Fibroblast of skin of scalp (primary cell): Measurements from ENCODE around the gene CELF4.
A peak's percentile ranks its signal among the peaks of the same experiment; 100 is the strongest.

ENCODE experiments used
- DNase-seq: peaks from one replicate; pipeline ENCODE4 v3.0.0-alpha.2; 2013

The CELF4 gene

GRCh38 chr18:37249171-37249886 lies 316.3 kb downstream of the CELF4 start:
- DNase-seq, result no peak

- no peak for DNase-seq
Measured at GRCh38 chr18:37248281-37248680, 317.3 kb downstream of the CELF4 start.

DNA sequence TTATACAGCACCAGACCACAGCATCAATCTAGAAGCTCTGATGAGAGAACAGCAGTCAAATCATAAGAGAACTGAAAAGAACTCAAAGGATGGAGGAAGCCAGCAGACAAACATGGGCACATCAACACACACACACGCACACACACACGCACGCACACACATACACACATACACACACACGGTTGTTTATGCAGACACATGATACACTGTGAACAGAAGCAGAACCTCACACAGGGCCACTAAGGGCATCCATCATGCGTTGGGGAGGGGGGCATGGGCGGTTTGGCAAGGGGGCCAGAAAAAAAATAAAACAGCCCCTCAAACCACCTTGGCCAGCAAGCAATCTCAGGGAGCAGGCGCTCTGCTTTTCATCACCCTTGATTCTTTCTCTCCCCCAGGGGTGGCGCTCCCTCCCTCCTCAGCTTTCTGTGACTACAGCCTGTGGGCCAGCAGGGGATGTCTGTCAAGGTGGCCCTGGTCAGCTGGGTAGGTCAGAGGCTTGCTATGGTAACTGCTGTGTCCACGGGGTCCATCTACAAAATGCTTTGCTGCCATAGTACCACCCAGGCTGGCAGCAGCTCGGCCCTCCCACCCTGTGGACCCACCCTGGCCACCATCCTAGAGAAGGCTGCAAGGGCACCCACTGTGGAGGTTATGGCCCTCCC lies 318.0 kb downstream of the CELF4 start:
- no peak for DNase-seq

DNA sequence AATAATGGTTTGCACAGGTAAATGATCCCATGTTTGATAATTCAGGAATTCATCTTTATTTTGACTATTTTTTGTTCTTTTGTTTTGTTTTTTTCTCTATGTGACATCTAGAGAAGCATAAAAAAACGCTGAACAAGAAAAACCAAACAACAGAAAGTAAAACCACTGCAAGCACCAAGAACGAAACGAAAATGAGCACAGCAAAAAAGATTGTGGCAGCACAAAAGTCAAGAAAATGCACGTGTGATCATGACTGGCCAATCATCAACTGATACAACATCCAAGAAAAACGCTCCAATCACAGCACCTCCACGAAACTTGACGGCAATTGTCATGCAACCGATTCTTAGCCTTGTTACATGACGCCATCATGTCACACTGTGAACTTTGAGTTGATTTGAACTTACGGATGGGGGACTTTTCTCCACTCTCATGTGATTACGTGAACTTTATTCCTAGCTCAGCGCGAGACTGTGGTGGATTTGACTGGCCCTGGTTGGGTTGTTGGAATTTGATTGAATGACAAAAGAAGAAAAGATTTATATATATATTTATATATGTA lies 318.7 kb downstream of the CELF4 start:
- DNase-seq, result no peak

- DNase-seq, result no peak
Measured at GRCh38 chr18:37244618-37245017, 321.0 kb downstream of the CELF4 start.

DNA sequence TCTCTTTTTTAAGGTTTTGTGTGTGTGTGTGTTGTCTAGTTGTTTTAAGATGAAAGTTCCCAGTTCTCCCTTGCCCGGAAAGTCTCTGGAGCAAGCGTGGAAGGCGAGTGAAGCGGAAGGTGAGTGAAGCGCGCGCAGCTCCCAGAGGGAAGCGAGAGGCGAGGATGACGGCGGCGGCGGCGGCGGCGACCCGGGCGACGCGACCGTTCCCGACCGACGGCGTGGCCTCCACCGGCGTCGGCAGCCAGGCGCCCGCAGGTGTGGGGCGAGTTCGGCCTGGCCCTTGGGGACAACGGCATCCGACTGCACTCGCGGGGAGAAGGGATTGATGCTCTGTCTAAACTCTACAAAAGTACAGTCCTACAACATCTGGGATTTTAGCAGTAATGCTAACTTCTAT lies 321.9 kb downstream of the CELF4 start:
- DNase-seq, result no peak

DNA sequence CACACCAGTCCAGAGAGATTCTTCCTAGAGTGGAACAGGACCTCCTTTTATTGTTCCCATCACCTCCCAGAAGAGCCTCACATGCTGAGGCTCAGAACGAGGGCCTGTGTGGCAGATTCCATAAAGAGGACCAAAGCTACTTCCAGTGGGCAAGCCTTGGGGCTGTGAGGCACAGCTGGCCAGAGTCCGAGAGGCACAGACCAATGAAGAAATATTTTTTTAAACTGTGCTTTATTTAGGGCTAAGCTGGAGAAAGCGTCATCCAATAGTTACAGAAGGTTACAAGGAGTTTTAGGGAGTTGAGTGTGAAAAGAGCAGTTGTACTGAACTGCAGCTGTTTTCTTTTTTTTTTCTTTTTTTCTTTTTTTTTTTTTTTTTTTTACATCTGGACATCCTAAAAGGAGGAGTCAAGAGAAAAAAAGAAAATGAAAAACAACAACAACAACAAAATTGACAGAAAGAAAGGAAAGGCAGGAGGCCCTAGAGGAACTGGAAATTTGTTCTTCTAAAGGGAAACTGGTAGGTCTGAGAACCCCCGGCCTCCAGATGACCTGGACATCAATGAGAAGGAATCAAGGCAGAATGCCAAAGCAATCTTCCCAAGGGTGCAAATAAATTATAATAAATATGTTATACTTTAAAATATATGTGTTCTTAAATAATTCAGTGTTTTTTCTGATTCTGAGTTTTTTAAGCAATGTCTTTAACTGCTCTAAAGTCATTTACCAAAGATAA lies 322.6 kb downstream of the CELF4 start:
- DNase-seq, result no peak

DNA sequence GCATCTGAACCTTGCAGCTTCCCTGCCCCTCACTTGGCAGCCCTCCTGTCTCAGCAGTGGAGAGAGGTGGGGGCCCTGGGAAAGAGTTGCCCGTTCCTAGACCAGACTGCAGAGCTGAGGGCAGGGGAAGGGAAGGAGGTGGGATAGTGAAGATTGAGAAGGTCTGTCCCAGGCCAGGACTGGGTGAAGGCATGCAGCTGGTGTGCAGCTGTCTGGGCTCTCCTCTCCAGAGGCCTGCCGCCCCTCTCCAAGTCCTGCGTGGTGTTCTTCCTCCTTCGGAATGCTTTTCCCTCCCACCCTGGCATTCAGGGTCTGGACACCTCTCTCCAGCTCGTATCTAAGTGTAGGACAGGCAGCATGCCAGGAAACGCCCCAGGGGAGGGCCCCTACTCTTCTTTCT lies 323.5 kb downstream of the CELF4 start:
- no peak for DNase-seq

DNA sequence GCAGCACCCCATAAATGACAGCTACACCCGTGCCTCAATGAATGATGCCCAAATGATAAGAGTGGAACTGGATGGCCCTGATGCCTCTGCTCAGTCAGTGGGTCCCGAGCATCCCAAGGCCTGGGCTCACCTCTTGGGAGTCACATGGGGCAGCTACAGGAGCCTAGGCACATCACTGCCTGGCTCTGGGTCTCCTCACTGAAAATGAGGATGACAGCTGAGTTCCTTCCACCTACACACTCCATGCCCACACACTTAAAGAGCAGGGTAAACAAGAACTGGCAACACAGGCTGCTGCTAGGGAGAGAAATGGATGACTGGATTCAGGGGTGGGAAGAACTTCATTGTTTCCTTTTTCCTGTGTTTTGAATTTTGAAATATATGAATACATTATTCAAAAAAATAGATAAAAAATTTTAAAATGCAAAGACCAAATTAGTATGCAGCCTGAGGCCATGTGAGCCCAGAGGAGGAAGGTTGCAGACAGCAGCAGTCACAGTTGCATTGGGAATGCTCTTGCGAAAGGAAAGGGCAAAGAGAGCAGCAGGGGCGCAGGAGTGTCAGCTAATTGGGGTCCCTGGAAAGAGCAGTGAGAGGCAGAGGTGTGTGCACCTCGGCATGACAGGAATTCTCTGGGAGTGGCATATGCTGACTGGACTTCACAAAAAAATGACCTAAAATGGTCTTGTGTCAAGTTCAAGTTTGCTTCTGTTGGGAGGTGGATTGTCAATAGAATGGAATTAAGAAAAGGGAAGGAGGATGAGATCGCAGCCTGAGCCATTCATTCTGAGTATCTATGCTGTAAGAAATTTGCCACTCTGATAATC lies 327.1 kb downstream of the CELF4 start:
- no peak for DNase-seq

GRCh38 chr18:37235583-37235982 lies 330.0 kb downstream of the CELF4 start:
- DNase-seq, result no peak

- DNase-seq, result no peak
Measured at GRCh38 chr18:37231251-37231650, 334.3 kb downstream of the CELF4 start.

- DNase-seq, result peak; percentile 17
Measured at GRCh38 chr18:37230768-37231167, 334.8 kb downstream of the CELF4 start.

- no peak for DNase-seq
Measured at GRCh38 chr18:37225279-37225678, 340.3 kb downstream of the CELF4 start.

GRCh38 chr18:37222999-37223378 lies 342.6 kb downstream of the CELF4 start:
- DNase-seq, result peak; percentile 7

- DNase-seq, result no peak
Measured at GRCh38 chr18:37222354-37222998, 343.1 kb downstream of the CELF4 start.

DNA sequence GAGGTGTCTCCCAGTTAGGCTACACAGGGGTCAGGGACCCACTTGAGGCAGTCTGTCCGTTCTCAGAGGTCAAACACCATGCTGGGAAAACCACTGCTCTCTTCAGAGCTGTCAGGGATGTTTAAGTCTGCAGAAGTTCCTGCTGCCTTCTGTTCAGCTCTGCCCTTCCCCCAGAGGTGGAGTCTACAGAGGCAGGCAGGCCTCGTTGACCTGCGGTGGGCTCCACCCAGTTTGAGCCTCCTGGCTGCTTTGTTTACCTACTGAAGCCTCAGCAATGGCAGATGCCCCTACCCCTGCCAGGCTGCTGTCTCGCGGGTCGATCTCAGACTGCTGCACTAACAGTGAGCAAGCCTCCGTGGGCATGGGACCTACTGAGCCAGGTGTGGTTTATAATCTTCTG lies 346.3 kb downstream of the CELF4 start:
- DNase-seq, result no peak

DNA sequence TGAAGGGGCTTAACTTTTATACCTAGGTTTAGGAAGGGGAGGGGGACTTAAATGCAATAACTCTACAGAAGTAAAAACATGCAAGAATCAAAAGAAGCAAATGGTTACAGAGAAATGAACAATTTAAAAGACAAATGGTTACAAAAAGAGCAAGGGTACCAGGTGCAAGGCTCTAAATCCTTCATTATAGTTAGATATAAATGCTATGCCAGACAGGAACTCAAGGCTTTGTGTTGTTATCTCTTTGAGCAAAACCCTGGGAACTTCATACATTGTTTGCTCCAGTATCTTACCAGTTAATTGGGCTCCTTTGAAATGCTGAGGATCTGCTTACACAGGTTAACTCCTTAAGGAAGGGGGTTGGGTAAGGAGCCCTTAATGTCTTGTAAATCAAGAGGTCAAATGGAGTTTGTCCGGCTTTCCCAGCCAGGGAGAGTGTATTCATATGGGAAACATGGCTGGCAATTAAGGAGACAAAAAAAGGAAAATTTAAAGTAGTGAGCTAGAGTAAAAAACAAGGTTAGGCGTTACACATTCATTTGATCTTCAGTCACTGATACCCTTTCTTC lies 347.5 kb downstream of the CELF4 start:
- DNase-seq, result no peak

GRCh38 chr18:37210781-37211180 lies 354.8 kb downstream of the CELF4 start:
- DNase-seq, result no peak

DNA sequence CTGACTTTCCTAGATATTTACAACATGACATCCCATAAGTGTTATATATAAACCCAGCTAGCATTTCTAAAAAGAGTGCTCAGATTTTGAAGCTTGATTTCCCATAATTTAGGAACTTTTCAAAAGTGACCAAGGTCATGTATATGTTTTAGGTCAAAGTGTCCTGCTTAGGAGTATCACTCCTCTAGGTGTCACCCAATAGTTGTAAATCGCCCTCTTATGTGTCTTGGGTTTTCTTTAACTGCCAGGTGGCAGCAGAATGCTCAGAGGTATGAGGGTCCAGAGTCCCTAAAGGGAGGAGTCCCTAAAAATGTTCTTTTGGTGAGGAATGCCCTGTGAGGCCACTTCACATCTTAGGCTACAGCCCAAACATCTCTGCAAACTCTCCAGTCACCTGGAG lies 358.3 kb downstream of the CELF4 start:
- DNase-seq, result no peak

- no peak for DNase-seq
Measured at GRCh38 chr18:37199741-37200140, 365.9 kb downstream of the CELF4 start.
